ENCODE results near the gene TOM1L2.

Gene TOM1L2

DNA sequence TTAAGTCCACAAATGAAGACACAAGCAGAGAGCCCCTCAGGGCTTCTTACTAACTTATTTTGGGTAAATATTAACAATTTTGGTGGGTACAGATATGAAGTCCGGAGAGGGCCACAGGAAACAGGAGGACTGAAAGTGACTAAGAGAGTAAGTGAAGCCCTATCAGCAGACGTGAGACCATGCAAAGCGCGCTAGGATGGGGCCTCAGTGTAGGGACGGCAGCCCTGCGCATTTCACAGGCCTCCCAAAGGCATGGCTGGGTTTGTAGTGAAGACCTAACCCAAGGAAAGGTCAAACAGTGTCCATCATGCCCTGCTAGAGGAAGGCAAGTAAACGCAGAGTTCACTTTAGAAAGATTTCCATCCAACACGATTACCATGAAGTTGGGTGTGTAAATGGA is 75.5 kb downstream of the TOM1L2 start:
- H3K36me3 ChIP-seq (ENCODE audit: insufficient read depth) = no peaks in the 10 kb centered on the region
- peak overlapping the region; percentile 75 for H3K27ac ChIP-seq
- H4K20me1 ChIP-seq (ENCODE audit: insufficient read depth) = no peaks in the 10 kb centered on the region
- TF ChIP-seq, protein P1, sequence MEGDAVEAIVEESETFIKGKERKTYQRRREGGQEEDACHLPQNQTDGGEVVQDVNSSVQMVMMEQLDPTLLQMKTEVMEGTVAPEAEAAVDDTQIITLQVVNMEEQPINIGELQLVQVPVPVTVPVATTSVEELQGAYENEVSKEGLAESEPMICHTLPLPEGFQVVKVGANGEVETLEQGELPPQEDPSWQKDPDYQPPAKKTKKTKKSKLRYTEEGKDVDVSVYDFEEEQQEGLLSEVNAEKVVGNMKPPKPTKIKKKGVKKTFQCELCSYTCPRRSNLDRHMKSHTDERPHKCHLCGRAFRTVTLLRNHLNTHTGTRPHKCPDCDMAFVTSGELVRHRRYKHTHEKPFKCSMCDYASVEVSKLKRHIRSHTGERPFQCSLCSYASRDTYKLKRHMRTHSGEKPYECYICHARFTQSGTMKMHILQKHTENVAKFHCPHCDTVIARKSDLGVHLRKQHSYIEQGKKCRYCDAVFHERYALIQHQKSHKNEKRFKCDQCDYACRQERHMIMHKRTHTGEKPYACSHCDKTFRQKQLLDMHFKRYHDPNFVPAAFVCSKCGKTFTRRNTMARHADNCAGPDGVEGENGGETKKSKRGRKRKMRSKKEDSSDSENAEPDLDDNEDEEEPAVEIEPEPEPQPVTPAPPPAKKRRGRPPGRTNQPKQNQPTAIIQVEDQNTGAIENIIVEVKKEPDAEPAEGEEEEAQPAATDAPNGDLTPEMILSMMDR (conservative IDR thresholded peaks at IDR 0.05; ENCODE audit: low read depth, low read length) = no peak
- H3K27me3 ChIP-seq (ENCODE audit: insufficient read depth, low read depth) = no peaks in the 10 kb centered on the region
- peak overlapping the region; percentile 75 for H3K4me2 ChIP-seq
- H3K9ac ChIP-seq = peak overlapping the region; percentile 37; the same call in 1 of the 2 replicates
- no peaks in the 10 kb centered on the region for H3K79me2 ChIP-seq (ENCODE audit: insufficient read depth, low read depth)
- no peak overlapping the region for H2AFZ ChIP-seq (ENCODE audit: low read depth)
- H3K4me1 ChIP-seq (ENCODE audit: low read depth, poor library complexity, severe bottlenecking) = peaks cover 98% of the 10 kb centered on the region
- no peak overlapping the region for H3K4me3 ChIP-seq (IDR thresholded peaks at IDR 0.05; ENCODE audit: insufficient read depth, low read depth, low read length)

DNA sequence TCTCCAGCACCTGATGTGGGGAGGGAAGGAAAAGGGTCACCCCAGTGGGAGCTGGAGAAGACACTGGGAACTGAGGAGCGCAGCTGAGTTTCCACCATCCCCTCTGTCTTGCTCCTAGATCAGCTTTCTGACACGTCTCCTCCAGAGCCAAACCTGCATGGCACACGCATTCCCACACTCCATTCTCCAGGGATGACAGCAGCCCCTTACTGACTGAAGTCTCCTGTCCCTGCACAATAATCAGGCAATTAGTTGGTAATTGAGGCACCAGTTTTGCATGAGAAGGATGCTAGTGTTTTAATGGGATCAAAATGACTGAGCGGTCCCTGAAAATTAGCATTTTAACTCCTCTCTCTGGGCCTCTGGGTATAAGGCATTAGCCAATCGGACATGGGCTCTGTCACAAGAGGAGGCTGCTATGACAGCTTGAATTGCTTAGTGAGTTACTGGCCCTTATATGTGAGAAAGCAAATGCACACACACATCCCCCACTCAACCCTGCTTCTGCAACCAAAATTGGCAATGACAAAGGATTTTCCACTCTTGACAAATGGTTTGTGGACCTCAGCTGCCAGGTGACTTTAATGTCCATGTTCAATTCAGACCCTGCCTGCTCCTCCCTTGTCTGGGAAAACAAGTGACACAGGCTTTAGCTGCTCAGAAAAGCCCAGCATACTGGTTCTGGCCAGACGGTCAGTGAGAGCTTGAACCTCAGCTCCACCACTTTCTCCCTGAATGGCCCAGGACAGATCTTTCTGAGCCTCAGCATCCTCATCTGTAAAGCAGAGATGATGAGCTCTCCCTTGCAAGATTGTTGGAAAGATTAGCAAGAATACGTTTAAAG is 78.2 kb downstream of the TOM1L2 start:
- Histone ChIP-seq H3K36me3 (ENCODE audit: insufficient read depth) (no peaks in the 10 kb centered on the region), H3K4me3 (IDR thresholded peaks at IDR 0.05; ENCODE audit: insufficient read depth, low read depth, low read length) (no peak overlapping the region), H3K27me3 (ENCODE audit: insufficient read depth, low read depth) (no peaks in the 10 kb centered on the region), H3K4me2 (no peak overlapping the region), H3K9ac (no peak overlapping the region), H3K27ac (no peak overlapping the region), H3K4me1 (ENCODE audit: low read depth, poor library complexity, severe bottlenecking) (peaks cover 89% of the 10 kb centered on the region), H3K79me2 (ENCODE audit: insufficient read depth, low read depth) (no peaks in the 10 kb centered on the region), H4K20me1 (ENCODE audit: insufficient read depth) (no peaks in the 10 kb centered on the region), H2AFZ (ENCODE audit: low read depth) (no peak overlapping the region)
- TF ChIP-seq, protein P1 (conservative IDR thresholded peaks at IDR 0.05; ENCODE audit: low read depth, low read length) = no peak

DNA sequence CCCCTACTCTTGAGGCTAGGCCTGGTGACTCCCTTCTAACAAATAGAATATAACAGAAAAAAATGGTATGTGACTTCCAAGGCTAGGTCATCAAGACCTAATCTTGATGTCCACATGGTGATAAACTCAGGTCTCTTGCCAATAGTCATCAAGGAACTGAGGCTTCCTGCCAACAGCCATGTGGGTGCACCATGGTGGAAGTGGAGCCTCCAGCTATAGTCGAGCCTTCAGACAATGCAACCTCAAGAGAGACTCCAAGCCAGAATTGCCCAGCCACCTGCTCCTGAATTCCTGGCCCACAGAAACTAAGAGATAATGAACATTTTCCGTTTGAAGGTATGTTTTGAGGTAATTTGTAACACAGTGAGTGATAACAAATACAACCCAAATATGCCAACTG is 79.5 kb downstream of the TOM1L2 start:
- Histone ChIP-seq H3K4me3 (IDR thresholded peaks at IDR 0.05; ENCODE audit: insufficient read depth, low read depth, low read length) (no peak overlapping the region), H3K27ac (peak overlapping the region; percentile 77), H3K27me3 (ENCODE audit: insufficient read depth, low read depth) (no peaks in the 10 kb centered on the region), H3K36me3 (ENCODE audit: insufficient read depth) (no peaks in the 10 kb centered on the region), H3K79me2 (ENCODE audit: insufficient read depth, low read depth) (no peaks in the 10 kb centered on the region), H3K9ac (peak overlapping the region; percentile 25; the same call in 1 of the 2 replicates), H3K4me2 (peak overlapping the region; percentile 50; the same call in 1 of the 2 replicates), H3K4me1 (ENCODE audit: low read depth, poor library complexity, severe bottlenecking) (peaks cover 76% of the 10 kb centered on the region), H2AFZ (ENCODE audit: low read depth) (no peak overlapping the region), H4K20me1 (ENCODE audit: insufficient read depth) (no peaks in the 10 kb centered on the region)
- TF ChIP-seq, protein P1 (conservative IDR thresholded peaks at IDR 0.05; ENCODE audit: low read depth, low read length) = no peak

DNA sequence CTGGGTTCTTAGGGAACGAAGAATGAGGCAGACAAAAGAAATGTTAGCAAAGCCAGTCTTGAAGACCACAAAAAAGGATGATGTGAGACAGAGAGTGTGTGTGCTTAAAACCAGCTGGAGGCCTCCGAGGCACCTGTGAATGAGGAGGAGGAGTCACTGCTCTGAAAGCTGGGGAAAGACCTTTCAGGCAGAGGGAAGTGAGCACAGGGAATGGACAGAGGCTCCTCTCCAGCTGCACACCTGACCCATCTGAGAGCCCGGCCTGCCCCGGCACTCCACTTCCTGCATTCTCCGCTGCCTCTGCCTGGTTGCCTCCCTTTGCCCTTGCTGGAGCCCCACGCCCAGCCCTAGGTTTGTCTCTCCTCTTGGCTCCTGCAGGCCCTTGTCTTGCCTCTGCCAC is 80.2 kb downstream of the TOM1L2 start:
- peak overlapping the region; percentile 50; the same call in 1 of the 2 replicates for H3K4me2 ChIP-seq
- H3K4me1 ChIP-seq (ENCODE audit: low read depth, poor library complexity, severe bottlenecking) = peaks cover 69% of the 10 kb centered on the region
- 0 out of 2 replicates have a peak overlapping the region, but pooled peaks have one; percentile 8 for H2AFZ ChIP-seq (ENCODE audit: low read depth)
- H4K20me1 ChIP-seq (ENCODE audit: insufficient read depth) = no peaks in the 10 kb centered on the region
- no peak overlapping the region for H3K4me3 ChIP-seq (IDR thresholded peaks at IDR 0.05; ENCODE audit: insufficient read depth, low read depth, low read length)
- TF ChIP-seq, protein P1 (conservative IDR thresholded peaks at IDR 0.05; ENCODE audit: low read depth, low read length) = no peak
- peak overlapping the region; percentile 77 for H3K27ac ChIP-seq
- H3K36me3 ChIP-seq (ENCODE audit: insufficient read depth) = no peaks in the 10 kb centered on the region
- no peaks in the 10 kb centered on the region for H3K27me3 ChIP-seq (ENCODE audit: insufficient read depth, low read depth)
- H3K79me2 ChIP-seq (ENCODE audit: insufficient read depth, low read depth) = no peaks in the 10 kb centered on the region
- H3K9ac ChIP-seq = peak overlapping the region; percentile 25; the same call in 1 of the 2 replicates
